ENCODE results near the gene PLA2G10. TPM values are rescaled to one million over a fixed set of nuclear protein-coding genes. Genes with fewer than 3 reads are reported as not detected.
"Not testable (repeated sequence)": the region's sequence is repeated elsewhere in the genome, so short reads cannot be mapped to it uniquely, and the experiment has no call there.

Gene PLA2G10
- total RNA-seq, 2 experiments from 2014 or later: not detected

- CTCF ChIA-PET: interaction anchor here (0.7 kb wide), 1 partner anchor 711 kb away, joined by 4 read pairs; the partner anchor contains the start of gene ERCC4
- ATAC-seq; H3K9me3 Mint-ChIP-seq (ENCODE audit: low read depth); H3K27me3 Mint-ChIP-seq; POLR2A ChIA-PET: not testable (repeated sequence)
- Mint-ChIP-seq H3K36me3 (ENCODE audit: low read depth) (peaks cover 26% of the 10 kb centered on the region), H3K4me3 (peak overlapping the region; percentile 92), H3K4me1 (peaks cover 45% of the 10 kb centered on the region), H3K27ac (peak overlapping the region; percentile 99)
- DNase-seq: peak; percentile 26
- intact Hi-C loops (cut with DNase I, micrococcal nuclease): loop anchor here (1.0 to 10.0 kb wide), 11 partner anchors 276 to 1324 kb away; partner anchors contain the start of genes NTAN1 (in 2 of the 2), CEP20 (in 1 of the 2), ERCC4 (in 1 of the 2) and MARF1 (in 1 of the 2)
Observed at GRCh38 chr16:14630620-14631330, 63.3 kb downstream of the PLA2G10 start.

DNA sequence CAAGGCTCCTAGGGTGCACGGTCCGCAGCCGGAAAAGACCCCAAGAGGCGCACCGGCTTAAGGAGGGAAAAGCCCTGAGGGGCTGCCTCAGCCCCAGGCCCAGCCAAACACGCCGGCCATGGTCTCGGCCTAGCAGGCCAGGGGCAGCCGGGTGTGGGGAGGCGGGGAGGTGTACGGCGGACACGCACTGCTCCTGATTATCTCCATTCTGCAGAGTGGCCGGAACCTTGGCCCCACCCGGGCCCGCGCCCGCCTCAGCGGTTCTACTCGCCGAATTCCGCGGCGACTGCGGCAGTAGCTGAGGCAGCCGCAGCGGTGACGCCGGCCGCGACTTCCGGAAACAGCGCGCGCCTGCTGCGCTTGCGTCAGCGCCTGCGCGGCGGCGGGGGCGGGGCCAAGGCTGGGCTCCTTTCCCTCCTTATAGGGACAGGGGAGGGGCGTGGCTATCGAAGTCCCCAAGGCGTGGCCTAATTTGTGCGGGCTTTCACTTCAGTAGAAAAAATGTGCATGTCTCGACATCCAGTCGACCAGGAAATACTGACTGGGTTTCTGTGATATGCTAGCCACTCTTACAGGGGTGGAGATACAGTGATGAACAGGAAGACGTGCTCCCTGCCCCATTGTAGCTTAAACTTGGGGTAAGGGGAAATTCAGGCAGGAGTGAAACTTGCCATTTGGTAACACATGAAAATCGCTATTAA is 64.0 kb downstream of the PLA2G10 start, which contains the start of gene PARN:
PARN (minus strand) TSS at position 342 of the 701 bp plus-strand sequence; CDS start at position 207, 135 bp downstream.
- CTCF ChIA-PET: interaction anchor here (0.7 kb wide), 1 partner anchor 710 kb away, joined by 4 read pairs; the partner anchor contains the start of gene ERCC4

DNA sequence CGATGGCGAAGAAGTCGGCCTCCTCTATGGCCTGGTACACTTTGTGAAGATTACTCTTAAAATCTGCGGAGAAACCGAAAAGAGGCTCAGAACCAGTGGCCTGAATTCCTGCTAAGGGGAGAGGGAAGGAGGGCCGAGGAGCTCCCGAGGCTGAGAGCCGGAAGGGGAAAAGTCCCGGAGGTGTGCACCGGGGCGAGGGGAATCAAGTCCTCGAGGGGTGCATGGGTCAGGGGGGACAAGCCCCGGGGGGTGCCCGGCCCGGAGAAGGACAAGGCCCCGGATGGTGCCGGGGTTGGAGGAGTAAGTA is 64.5 kb downstream of the PLA2G10 start:
- peak overlapping the region; percentile 92 for H3K4me3 Mint-ChIP-seq
- peaks cover 27% of the 10 kb centered on the region for H3K36me3 Mint-ChIP-seq (ENCODE audit: low read depth)
- DNase-seq (no peak), ATAC-seq (no peak)
- ChIA-PET POLR2A (no interaction called here), CTCF (no interaction called here)
- H3K27ac Mint-ChIP-seq: peak overlapping the region; percentile 93
- intact Hi-C loops (cut with DNase I, micrococcal nuclease): no loop called here
- no peaks in the 10 kb centered on the region for H3K9me3 Mint-ChIP-seq (ENCODE audit: low read depth)
- H3K4me1 Mint-ChIP-seq: peaks cover 33% of the 10 kb centered on the region
- H3K27me3 Mint-ChIP-seq: no peaks in the 10 kb centered on the region

More for the DNA sequence above, 64.0 kb downstream of the PLA2G10 start, which contains the start of gene PARN:
- ATAC-seq (peak; percentile 68), DNase-seq (peak; percentile 99)
- POLR2A ChIA-PET: no interaction called here
- H3K27ac Mint-ChIP-seq: peak within 1 kb of the TSS; percentile 99
- no peaks in the 10 kb centered on the region for H3K9me3 Mint-ChIP-seq (ENCODE audit: low read depth)
- H3K4me1 Mint-ChIP-seq: peaks cover 38% of the 10 kb centered on the region
- intact Hi-C loops (cut with DNase I, micrococcal nuclease): loop anchor here (1.0 to 10.0 kb wide), 11 partner anchors 275 to 1325 kb away; partner anchors contain the start of genes NTAN1 (in 2 of the 2), CEP20 (in 1 of the 2), ERCC4 (in 1 of the 2) and MARF1 (in 1 of the 2)
- peaks cover 30% of the 10 kb centered on the region for H3K36me3 Mint-ChIP-seq (ENCODE audit: low read depth)
- H3K4me3 Mint-ChIP-seq: peak within 1 kb of the TSS; percentile 92
- no peaks in the 10 kb centered on the region for H3K27me3 Mint-ChIP-seq

DNA sequence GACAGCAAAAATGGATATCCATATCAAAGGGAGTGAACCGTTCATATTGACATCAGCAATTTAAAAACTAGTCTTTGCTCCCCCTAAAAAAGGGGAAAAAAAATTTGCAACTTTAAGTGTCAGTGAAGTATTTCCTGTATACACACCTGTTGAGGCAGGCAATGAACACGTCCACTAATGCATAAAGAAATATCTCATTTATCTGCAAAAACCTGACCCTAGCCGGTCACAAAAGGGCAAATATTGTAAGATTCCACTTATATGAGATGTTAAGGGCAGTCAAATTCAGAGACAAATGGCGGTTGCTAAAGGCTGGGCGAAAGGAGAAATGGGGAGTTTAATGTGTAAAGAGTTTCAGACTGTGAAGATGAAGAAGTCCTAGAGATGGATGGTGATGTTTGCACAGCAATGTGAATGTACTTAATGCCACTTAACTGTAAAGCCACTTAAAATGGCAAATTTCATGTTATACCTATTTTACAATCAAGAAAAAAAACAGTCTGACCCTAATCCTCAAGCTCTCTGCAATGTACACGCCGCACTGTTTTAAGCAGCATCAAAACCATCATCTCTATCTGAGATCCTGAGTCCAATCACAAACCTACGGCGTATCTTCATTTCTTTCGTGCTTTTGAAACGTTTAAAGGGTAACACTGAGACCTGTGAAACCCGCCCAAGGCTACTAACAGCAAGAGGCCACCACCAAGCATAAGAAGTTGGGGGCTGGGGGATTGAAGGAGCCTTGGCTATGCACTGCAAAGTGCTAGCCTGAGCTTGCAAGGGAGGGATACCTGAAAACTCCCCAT is 65.1 kb downstream of the PLA2G10 start:
- peak overlapping the region; percentile 92 for H3K4me3 Mint-ChIP-seq
- intact Hi-C loops (cut with DNase I, micrococcal nuclease): no loop called here
- H3K4me1 Mint-ChIP-seq: peaks cover 28% of the 10 kb centered on the region
- no peaks in the 10 kb centered on the region for H3K9me3 Mint-ChIP-seq (ENCODE audit: low read depth)
- peak overlapping the region; percentile 93 for H3K27ac Mint-ChIP-seq
- no peaks in the 10 kb centered on the region for H3K27me3 Mint-ChIP-seq
- DNase-seq (no peak), ATAC-seq (no peak)
- POLR2A ChIA-PET: no interaction called here
- peaks cover 26% of the 10 kb centered on the region for H3K36me3 Mint-ChIP-seq (ENCODE audit: low read depth)
- CTCF ChIA-PET: no interaction called here

DNA sequence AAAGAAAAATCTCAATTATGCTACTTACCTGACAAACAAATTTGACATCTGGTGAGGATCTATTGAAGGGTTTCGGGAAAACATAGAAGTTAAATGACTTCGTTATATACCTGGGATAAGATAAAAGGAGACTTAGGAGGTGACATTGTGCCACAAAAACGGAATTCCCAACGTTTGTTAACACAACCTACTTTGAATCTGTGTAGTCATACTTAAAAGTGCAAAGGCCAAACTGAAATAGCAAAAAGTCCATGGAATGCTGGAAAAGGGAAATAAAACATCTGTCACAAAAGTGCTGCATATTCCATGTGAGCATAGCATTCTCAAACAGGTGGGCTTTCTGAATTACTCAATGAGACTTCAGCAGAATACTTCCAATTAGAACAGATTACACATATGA is 67.0 kb downstream of the PLA2G10 start:
- intact Hi-C loops (cut with DNase I, micrococcal nuclease): no loop called here
- no peak overlapping the region for H3K4me3 Mint-ChIP-seq
- ATAC-seq (no peak), DNase-seq (no peak)
- no peak overlapping the region for H3K27ac Mint-ChIP-seq
- H3K36me3 Mint-ChIP-seq (ENCODE audit: low read depth): peaks cover 27% of the 10 kb centered on the region
- H3K4me1 Mint-ChIP-seq: peaks cover 26% of the 10 kb centered on the region
- H3K27me3 Mint-ChIP-seq: no peaks in the 10 kb centered on the region
- POLR2A ChIA-PET: no interaction called here
- CTCF ChIA-PET: no interaction called here
- H3K9me3 Mint-ChIP-seq (ENCODE audit: low read depth): no peaks in the 10 kb centered on the region

Other genes with a start within 250 kb of the PLA2G10 start
- 10 to 100 TPM; 46.4 to 64.1 TPM for gene PARN, start 64.0 kb downstream of the PLA2G10 start, total RNA-seq
- 10 to 100 TPM; 54.8 to 57.5 TPM for gene BFAR, start 61.4 kb downstream of the PLA2G10 start, total RNA-seq
- 1 to 10 TPM; 1.2 to 2.5 TPM for gene NPIPA3, start 9.1 kb upstream of the PLA2G10 start, total RNA-seq
- gene NPIPA2, start 48.2 kb upstream of the PLA2G10 start, total RNA-seq: 1 to 10 TPM; 1.8 to 2.1 TPM
- 10 to 100 TPM; 38.4 to 55.7 TPM for gene NOMO1, start 139.4 kb upstream of the PLA2G10 start, total RNA-seq
- 10 to 100 TPM; 90.4 to 99.1 TPM for gene NPIPA1, start 243.1 kb upstream of the PLA2G10 start, total RNA-seq

Measured in activated CD4-positive, alpha-beta T cell treated with anti-CD3 and anti-CD28 coated beads for 36 hours (primary cell).